A549 (cell line): ENCODE data around the gene HSP90AA1. TPM values are rescaled to one million over a fixed set of nuclear protein-coding genes. Genes with fewer than 3 reads are reported as not detected.
A peak's percentile ranks its signal among the peaks of the same experiment; 100 is the strongest.
"Not testable (repeated sequence)": the region's sequence is repeated elsewhere in the genome, so short reads cannot be mapped to it uniquely, and the experiment has no call there.

Experiments
- ATAC-seq, 2 experiments: fragments of 200-7000 bp in 1 of 2; fragments of >200 bp in 1 of 2; cut with Nextera tagmentation in 1 of 2; cut with Tn5 transposase in 1 of 2; 3 replicates each; pipeline versions ENCODE4 v1.8.0 to v1.9.1; 2018 to 2020; ENCODE audit warnings: mild to moderate bottlenecking in 1 of 2, moderate library complexity in 1 of 2
- CTCF ChIA-PET: fragments of 300-600 bp; sonication (Branson Sonifier 250); formaldehyde crosslinking; extraction: SDS; loops from one replicate; lab custom pipeline; 2021; ENCODE audit warnings: antibody characterized with exemption, inconsistent platforms; lab: Yijun Ruan, JAX
- POLR2A ChIA-PET: fragments of 350-600 bp; formaldehyde crosslinking; extraction: SDS; loops from one replicate; lab custom pipeline; 2021; ENCODE audit warnings: antibody characterized with exemption, inconsistent platforms; lab: Yijun Ruan, JAX
- DNase-seq, 2 experiments: peaks; one replicate each; pipeline versions ENCODE4 v3.0.0 to v3.0.0-alpha.2; 2011 to 2016; ENCODE audit warnings: low read depth in 1 of 2, low spot score in 1 of 2
- FAIRE-seq: peaks from 2 replicates; lab custom pipeline; 2011; peaks lifted over from hg19 to GRCh38; lab: Jason Lieb, UNC
- H3K27ac ChIP-seq, 2 experiments: fragments of >200 bp; sonication (Bioruptor Twin); formaldehyde crosslinking; 3 replicates each; pipeline ENCODE4 v1.5.1; 2016 to 2017
- H3K4me1 ChIP-seq: fragments of >200 bp; sonication (Bioruptor Twin); formaldehyde crosslinking; 3 replicates; pipeline ENCODE4 v1.6.1; 2016
- H3K4me2 ChIP-seq: fragments of >200 bp; sonication (Bioruptor Twin); formaldehyde crosslinking; 3 replicates; pipeline ENCODE4 v1.6.1; 2016
- H3K4me3 ChIP-seq: fragments of >200 bp; sonication (Bioruptor Twin); formaldehyde crosslinking; 3 replicates; pipeline ENCODE4 v1.5.1; 2016
- H3K9me3 ChIP-seq: fragments of >200 bp; sonication (Bioruptor Twin); formaldehyde crosslinking; 3 replicates; pipeline ENCODE4 v1.6.1; 2016
- CEBPB ChIP-seq, 2 experiments: fragments of >200 bp in 1 of 2; sonication (Bioruptor Twin) in 1 of 2; formaldehyde crosslinking in 1 of 2; IDR thresholded peaks; 2 replicates each; pipeline ENCODE4 v1.6.1; 2012 to 2016
- CHD2 ChIP-seq: fragments of 150-350 bp; IDR thresholded peaks from 2 replicates; pipeline ENCODE4 v1.6.1; 2014; ENCODE audit warnings: low read length; ENCODE audit not compliant: partially characterized antibody
- EHF ChIP-seq: fragments of 250-450 bp; sonication (Bioruptor Pico); IDR thresholded peaks from 2 replicates; pipeline ENCODE4 v1.5.0; 2020; ENCODE audit warnings: mild to moderate bottlenecking
- GATA3 ChIP-seq: IDR thresholded peaks from 2 replicates; pipeline ENCODE4 v1.6.1; 2012; ENCODE audit warnings: borderline replicate concordance
- HDAC2 ChIP-seq: fragments of 200-600 bp; sonication (generic); IDR thresholded peaks from 2 replicates; pipeline ENCODE4 v1.6.1; 2016
- HOXA7 ChIP-seq: fragments of 250-450 bp; sonication (Bioruptor Pico); IDR thresholded peaks from 2 replicates; pipeline ENCODE4 v1.5.0; 2020; ENCODE audit warnings: mild to moderate bottlenecking, moderate library complexity
- HOXB13 ChIP-seq: fragments of 250-450 bp; sonication (Bioruptor Pico); IDR thresholded peaks from 2 replicates; pipeline ENCODE4 v1.5.0; 2020; ENCODE audit warnings: low read depth, mild to moderate bottlenecking, moderate library complexity
- HOXB5 ChIP-seq: fragments of 250-450 bp; sonication (Bioruptor Pico); IDR thresholded peaks from 2 replicates; pipeline ENCODE4 v1.5.0; 2020; ENCODE audit warnings: mild to moderate bottlenecking, moderate library complexity
- JUN ChIP-seq, 2 experiments: fragments of >200 bp; sonication (Bioruptor Twin); formaldehyde crosslinking; IDR thresholded peaks; 2 replicates in 1 of 2; 3 replicates in 1 of 2; pipeline ENCODE4 v1.6.1; 2016 to 2017
- JUNB ChIP-seq: fragments of >200 bp; sonication (Bioruptor Twin); formaldehyde crosslinking; IDR thresholded peaks from 2 replicates; pipeline ENCODE4 v1.6.1; 2016
- MYC ChIP-seq: IDR thresholded peaks from 2 replicates; pipeline ENCODE4 v1.6.1; 2012; ENCODE audit warnings: mild to moderate bottlenecking, inconsistent platforms, low read length, improper control_type of control experiment, borderline replicate concordance
- PHF8 ChIP-seq: fragments of 200-600 bp; sonication (generic); IDR thresholded peaks from 2 replicates; pipeline ENCODE4 v1.6.1; 2016; ENCODE audit warnings: low read depth, mild to moderate bottlenecking, antibody characterized with exemption, moderate library complexity, borderline replicate concordance
- POLR2A ChIP-seq: IDR thresholded peaks from 2 replicates; pipeline ENCODE4 v1.6.1; 2012; ENCODE audit warnings: mild to moderate bottlenecking, low read length
- POLR2AphosphoS2 ChIP-seq: conservative IDR thresholded peaks from 2 replicates; pipeline ENCODE4 v1.6.1; 2012; ENCODE audit warnings: low read length, improper control_type of control experiment, inconsistent platforms
- RFX5 ChIP-seq: fragments of 450-650 bp; IDR thresholded peaks from 2 replicates; pipeline ENCODE4 v1.7.1; 2014; ENCODE audit warnings: antibody characterized with exemption, mild to moderate bottlenecking, moderate library complexity
- TFCP2L1 ChIP-seq: fragments of 250-450 bp; sonication (Bioruptor Pico); IDR thresholded peaks from 2 replicates; pipeline ENCODE4 v1.5.0; 2021; ENCODE audit warnings: mild to moderate bottlenecking
- TP53 ChIP-seq: fragments of 250-450 bp; sonication (Bioruptor Pico); IDR thresholded peaks from 2 replicates; pipeline ENCODE4 v1.5.0; 2021; ENCODE audit warnings: mild to moderate bottlenecking, moderate library complexity
- ZNF302 ChIP-seq: fragments of 250-450 bp; sonication (Bioruptor Pico); IDR thresholded peaks from 2 replicates; pipeline ENCODE4 v1.9.0; 2021; ENCODE audit warnings: inconsistent platforms, mild to moderate bottlenecking, moderate library complexity
- ZSCAN20 ChIP-seq: fragments of 250-450 bp; sonication (Bioruptor Pico); IDR thresholded peaks from 2 replicates; pipeline ENCODE4 v1.8.0; 2022; ENCODE audit warnings: mild to moderate bottlenecking, moderate library complexity
- WGBS: methylation state at CpG from one replicate; pipeline ENCODE4 v1.1.6; 2017; ENCODE audit errors: missing lambda C conversion rate; 5-methylcytosine and 5-hydroxymethylcytosine counted together
- polyA minus RNA-seq: library from RNA; depleted of rRNA, polyadenylated mRNA; stranded (reverse); fragments of >200 nt; gene quantifications from 2 replicates; pipeline ENCODE4 v1.2.3, GENCODE V29; 2011; rRNA and poly(A)+ RNA removed
- polyA plus RNA-seq, 4 experiments: library from polyadenylated mRNA; depleted of rRNA in 3 of 4; stranded (reverse); fragments of >200 nt; fragmentation: RNase III in 1 of 4; extraction: RNeasy Plus Mini Kit Qiagen cat#74134 plus additional on column Dnase treatment in 1 of 4; gene quantifications; 2 replicates in 3 of 4; 3 replicates in 1 of 4; pipeline ENCODE4 v1.2.3, GENCODE V29; 2011 to 2017
- TF ChIP-seq, protein P1 (sequence below): fragments of 250-450 bp; sonication (Bioruptor Pico); IDR thresholded peaks from 2 replicates; pipeline ENCODE4 v1.5.0; 2021; ENCODE audit warnings: mild to moderate bottlenecking, moderate library complexity, borderline replicate concordance
- TF ChIP-seq, protein P2 (sequence below): IDR thresholded peaks from 2 replicates; pipeline ENCODE4 v1.6.1; 2012
- TF ChIP-seq, protein P3 (sequence below): IDR thresholded peaks from 2 replicates; pipeline ENCODE4 v1.6.1; 2012; ENCODE audit warnings: low read depth, borderline replicate concordance
- TF ChIP-seq, protein P4 (sequence below): fragments of >200 bp; sonication (Bioruptor Twin); formaldehyde crosslinking; IDR thresholded peaks from 3 replicates; pipeline ENCODE4 v1.6.1; 2016
- TF ChIP-seq, protein P5 (sequence below): fragments of >200 bp; sonication (Bioruptor Twin); formaldehyde crosslinking; IDR thresholded peaks from 3 replicates; pipeline ENCODE4 v1.5.1; 2016
- TF ChIP-seq, protein P6 (sequence below): fragments of 450-650 bp; IDR thresholded peaks from 2 replicates; pipeline ENCODE4 v1.6.1; 2014; ENCODE audit warnings: antibody characterized with exemption
- TF ChIP-seq, protein P7 (sequence below): IDR thresholded peaks from 2 replicates; pipeline ENCODE4 v1.6.1; 2012

The HSP90AA1 gene
- polyA plus RNA-seq (2011; rRNA removed) (944 and 1,087 TPM in 2 replicates), polyA plus RNA-seq (2017; fragmentation: RNase III; extraction: RNeasy Plus Mini Kit Qiagen cat#74134 plus additional on column Dnase treatment) (1,680 to 2,326 TPM (median 1,864 TPM) in 3 replicates), polyA minus RNA-seq (429 and 465 TPM in 2 replicates)
- polyA plus RNA-seq (2012; cell fraction: cytosol; rRNA removed): 384 and 510 TPM in 2 replicates
- 279 and 366 TPM in 2 replicates for polyA plus RNA-seq (2012; cell fraction: nucleus; rRNA removed)

DNA sequence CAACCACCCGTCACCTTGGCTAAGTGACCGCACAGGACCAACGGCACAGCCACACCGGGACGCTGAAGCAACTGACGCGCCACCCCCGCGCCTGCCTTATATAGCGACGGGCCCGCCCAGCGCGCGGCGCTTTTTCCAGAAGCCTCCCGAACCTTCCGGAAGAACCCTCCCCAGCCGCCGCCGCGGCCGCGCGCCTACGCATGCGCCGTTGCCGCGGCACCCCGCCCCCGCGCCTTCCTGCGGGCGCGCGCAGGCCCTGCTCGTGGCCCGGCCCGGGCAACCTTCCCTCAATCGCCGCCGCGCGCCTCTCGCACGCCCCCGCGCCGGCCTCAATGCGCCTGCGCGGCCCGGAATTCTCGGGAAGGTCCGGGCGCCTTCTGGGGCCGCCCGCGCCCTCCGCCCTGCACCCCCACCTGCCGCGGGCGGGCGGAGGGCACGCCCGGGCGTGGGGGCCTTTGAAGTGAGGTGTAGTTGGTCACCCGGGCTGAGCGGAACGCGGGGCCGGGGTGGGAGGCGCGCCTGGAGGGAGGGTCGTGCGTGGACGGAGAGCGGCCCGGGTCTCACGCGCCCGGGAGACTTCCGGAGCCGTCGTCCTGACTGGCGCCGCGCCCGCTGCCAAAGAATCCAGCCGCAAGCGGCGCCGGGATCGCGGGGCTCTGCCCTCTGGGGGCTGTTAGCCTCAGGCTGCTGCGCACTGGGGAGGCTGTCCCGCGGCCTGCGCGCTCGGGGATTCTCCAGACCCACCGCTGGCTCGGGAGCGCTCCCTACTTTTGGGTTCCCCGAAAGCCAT is at the start of gene HSP90AA1:
Gene HSP90AA1, minus strand, starts transcription at position 73 of the 790 bp plus-strand sequence. CDS start 666 bp downstream, outside the sequence.
- H3K9me3 ChIP-seq: no peaks in the 10 kb centered on the region
- 2% methylated on average over 11 of the region's 106 CpGs for WGBS
- H3K4me2 ChIP-seq: peak within 1 kb of the TSS; percentile 91
- peak within 1 kb of the TSS; percentile 97 for H3K4me3 ChIP-seq
- peaks cover 39% of the 10 kb centered on the region for H3K4me1 ChIP-seq
- POLR2A ChIA-PET: interaction anchor here (0.6 to 1.0 kb wide), 6 partner anchors 9 to 327 kb away, joined by 3 to 13 read pairs (median 4); no protein-coding TSS in a partner anchor
- peak within 1 kb of the TSS; percentile 95 to 97 for H3K27ac ChIP-seq
- ATAC-seq (peak; percentile 84 to 85), DNase-seq (peak; percentile 85 to 93), FAIRE-seq (no peak)
- TF ChIP-seq RFX5 (0 out of 2 replicates have a peak, but pooled peaks have one; percentile 8), ZSCAN20 (peak; percentile 11; the same call in 1 of the 2 replicates), ZNF302 (CRISPR knock-in tag) (no peak), POLR2A (peak; percentile 100), CEBPB (IDR thresholded peaks at IDR 0.05) (peak in 1 of 2 experiments; percentile 30; a peak in 1 of 4 replicates), POLR2AphosphoS2 (no peak), CHD2 (no peak), MYC (peak; percentile 73; the same call in 1 of the 2 replicates), GATA3 (peak; percentile 49; the same call in 1 of the 2 replicates), HOXB5 (peak; percentile 37; the same call in 1 of the 2 replicates), EHF (CRISPR knock-in tag) (no peak), HOXA7 (CRISPR knock-in tag) (peak; percentile 30; the same call in 1 of the 2 replicates), HDAC2 (no peak), JUNB (no peak), JUN (IDR thresholded peaks at IDR 0.05) (peak; percentile 91 to 98), TP53 (0 out of 2 replicates have a peak, but pooled peaks have one; percentile 11), HOXB13 (CRISPR knock-in tag) (no peak), TFCP2L1 (CRISPR knock-in tag) (peak; percentile 82; the same call in 1 of the 2 replicates), PHF8 (peak; percentile 83; the same call in 1 of the 2 replicates)
- TF ChIP-seq, protein P1, sequence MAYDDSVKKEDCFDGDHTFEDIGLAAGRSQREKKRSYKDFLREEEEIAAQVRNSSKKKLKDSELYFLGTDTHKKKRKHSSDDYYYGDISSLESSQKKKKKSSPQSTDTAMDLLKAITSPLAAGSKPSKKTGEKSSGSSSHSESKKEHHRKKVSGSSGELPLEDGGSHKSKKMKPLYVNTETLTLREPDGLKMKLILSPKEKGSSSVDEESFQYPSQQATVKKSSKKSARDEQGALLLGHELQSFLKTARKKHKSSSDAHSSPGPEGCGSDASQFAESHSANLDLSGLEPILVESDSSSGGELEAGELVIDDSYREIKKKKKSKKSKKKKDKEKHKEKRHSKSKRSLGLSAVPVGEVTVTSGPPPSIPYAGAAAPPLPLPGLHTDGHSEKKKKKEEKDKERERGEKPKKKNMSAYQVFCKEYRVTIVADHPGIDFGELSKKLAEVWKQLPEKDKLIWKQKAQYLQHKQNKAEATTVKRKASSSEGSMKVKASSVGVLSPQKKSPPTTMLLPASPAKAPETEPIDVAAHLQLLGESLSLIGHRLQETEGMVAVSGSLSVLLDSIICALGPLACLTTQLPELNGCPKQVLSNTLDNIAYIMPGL (CRISPR knock-in tag): 0 out of 2 replicates have a peak, but pooled peaks have one; percentile 23
- TF ChIP-seq, protein P2, sequence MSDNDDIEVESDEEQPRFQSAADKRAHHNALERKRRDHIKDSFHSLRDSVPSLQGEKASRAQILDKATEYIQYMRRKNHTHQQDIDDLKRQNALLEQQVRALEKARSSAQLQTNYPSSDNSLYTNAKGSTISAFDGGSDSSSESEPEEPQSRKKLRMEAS: peak; percentile 85
- TF ChIP-seq, protein P3, sequence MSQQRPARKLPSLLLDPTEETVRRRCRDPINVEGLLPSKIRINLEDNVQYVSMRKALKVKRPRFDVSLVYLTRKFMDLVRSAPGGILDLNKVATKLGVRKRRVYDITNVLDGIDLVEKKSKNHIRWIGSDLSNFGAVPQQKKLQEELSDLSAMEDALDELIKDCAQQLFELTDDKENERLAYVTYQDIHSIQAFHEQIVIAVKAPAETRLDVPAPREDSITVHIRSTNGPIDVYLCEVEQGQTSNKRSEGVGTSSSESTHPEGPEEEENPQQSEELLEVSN: peak; percentile 74
- TF ChIP-seq, protein P4, sequence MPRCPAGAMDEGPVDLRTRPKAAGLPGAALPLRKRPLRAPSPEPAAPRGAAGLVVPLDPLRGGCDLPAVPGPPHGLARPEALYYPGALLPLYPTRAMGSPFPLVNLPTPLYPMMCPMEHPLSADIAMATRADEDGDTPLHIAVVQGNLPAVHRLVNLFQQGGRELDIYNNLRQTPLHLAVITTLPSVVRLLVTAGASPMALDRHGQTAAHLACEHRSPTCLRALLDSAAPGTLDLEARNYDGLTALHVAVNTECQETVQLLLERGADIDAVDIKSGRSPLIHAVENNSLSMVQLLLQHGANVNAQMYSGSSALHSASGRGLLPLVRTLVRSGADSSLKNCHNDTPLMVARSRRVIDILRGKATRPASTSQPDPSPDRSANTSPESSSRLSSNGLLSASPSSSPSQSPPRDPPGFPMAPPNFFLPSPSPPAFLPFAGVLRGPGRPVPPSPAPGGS: peak; percentile 96
- TF ChIP-seq, protein P5, sequence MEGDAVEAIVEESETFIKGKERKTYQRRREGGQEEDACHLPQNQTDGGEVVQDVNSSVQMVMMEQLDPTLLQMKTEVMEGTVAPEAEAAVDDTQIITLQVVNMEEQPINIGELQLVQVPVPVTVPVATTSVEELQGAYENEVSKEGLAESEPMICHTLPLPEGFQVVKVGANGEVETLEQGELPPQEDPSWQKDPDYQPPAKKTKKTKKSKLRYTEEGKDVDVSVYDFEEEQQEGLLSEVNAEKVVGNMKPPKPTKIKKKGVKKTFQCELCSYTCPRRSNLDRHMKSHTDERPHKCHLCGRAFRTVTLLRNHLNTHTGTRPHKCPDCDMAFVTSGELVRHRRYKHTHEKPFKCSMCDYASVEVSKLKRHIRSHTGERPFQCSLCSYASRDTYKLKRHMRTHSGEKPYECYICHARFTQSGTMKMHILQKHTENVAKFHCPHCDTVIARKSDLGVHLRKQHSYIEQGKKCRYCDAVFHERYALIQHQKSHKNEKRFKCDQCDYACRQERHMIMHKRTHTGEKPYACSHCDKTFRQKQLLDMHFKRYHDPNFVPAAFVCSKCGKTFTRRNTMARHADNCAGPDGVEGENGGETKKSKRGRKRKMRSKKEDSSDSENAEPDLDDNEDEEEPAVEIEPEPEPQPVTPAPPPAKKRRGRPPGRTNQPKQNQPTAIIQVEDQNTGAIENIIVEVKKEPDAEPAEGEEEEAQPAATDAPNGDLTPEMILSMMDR: no peak
- TF ChIP-seq, protein P6, sequence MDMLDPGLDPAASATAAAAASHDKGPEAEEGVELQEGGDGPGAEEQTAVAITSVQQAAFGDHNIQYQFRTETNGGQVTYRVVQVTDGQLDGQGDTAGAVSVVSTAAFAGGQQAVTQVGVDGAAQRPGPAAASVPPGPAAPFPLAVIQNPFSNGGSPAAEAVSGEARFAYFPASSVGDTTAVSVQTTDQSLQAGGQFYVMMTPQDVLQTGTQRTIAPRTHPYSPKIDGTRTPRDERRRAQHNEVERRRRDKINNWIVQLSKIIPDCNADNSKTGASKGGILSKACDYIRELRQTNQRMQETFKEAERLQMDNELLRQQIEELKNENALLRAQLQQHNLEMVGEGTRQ: no peak
- TF ChIP-seq, protein P7, sequence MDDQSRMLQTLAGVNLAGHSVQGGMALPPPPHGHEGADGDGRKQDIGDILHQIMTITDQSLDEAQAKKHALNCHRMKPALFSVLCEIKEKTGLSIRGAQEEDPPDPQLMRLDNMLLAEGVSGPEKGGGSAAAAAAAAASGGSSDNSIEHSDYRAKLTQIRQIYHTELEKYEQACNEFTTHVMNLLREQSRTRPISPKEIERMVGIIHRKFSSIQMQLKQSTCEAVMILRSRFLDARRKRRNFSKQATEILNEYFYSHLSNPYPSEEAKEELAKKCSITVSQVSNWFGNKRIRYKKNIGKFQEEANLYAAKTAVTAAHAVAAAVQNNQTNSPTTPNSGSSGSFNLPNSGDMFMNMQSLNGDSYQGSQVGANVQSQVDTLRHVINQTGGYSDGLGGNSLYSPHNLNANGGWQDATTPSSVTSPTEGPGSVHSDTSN: peak; percentile 67; the same call in 1 of the 2 replicates
- CTCF ChIA-PET: interaction anchor here (0.6 to 2.8 kb wide), 7 partner anchors 10 to 429 kb away, joined by 3 to 18 read pairs (median 6); no protein-coding TSS in a partner anchor

DNA sequence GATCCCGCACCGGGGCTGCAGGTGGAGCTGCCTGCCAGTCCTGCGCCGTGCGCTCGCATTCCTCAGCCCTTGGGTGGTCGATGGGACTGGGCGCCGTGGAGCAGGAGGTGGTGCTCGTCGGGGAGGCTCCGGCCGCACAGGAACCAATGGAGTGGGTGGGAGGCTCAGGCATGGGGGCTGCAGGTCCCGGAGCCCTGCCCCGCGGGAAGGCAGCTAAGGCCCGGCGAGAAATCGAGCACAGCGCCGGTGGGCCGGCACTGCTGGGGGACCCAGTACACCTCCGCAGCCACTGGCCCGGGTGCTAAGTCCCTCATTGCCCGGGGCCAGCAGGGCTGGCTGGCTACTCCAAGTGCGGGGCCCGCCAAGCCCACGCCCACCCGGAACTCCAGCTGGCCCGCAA is 48.6 kb upstream of the HSP90AA1 start:
- 98% methylated on average over 14 of the region's 30 CpGs for WGBS
- H3K9me3 ChIP-seq, ATAC-seq, CTCF ChIA-PET, DNase-seq, POLR2A ChIA-PET, H3K4me3 ChIP-seq, H3K27ac ChIP-seq, H3K4me2 ChIP-seq, H3K4me1 ChIP-seq, FAIRE-seq: not testable (repeated sequence)
